Islet precursor cell (in vitro differentiated cells): Measurements from ENCODE around the gene TBC1D17.
A peak's percentile ranks its signal among the peaks of the same experiment; 100 is the strongest.

Source experiments
- DNase-seq: peaks from one replicate; pipeline ENCODE4 v3.0.0-alpha.2; 2018

TBC1D17 gene

DNA sequence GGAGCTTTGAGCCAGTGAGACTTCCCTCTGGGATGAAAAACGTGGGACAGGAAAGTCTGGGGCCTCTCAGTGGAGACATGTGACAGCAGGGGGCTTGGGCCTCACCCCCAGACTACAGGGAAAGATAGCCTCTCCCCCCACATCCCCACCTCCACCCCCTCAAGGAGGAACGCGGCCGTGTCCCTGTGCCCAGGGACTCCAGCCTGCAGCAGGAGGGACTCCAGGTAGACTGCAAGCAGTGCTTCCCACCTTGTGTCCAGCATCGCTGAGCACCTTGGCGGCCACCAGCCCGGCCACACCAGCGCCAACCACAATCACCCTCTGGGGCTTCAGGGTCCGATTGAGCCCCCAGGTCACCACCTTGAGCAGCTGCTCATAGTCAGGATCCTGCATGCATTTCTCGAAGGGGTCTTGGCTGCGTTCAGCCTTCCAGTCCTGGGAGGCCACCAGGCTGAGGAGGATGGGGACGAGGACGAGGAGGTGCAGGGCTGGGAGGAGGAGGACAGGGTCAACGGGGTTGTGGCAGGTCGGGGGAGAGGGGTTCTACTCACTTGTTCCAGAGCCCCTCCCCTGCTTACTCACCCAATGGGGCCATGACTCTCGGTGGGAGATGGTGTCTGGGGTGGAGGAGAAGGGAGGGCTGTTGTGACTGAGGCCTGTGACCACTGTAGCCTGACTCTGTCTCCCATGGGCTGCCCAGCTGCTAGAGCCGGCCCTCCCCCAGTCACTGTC lies 18.2 kb downstream of the TBC1D17 start:
- DNase-seq, result no peak

DNA sequence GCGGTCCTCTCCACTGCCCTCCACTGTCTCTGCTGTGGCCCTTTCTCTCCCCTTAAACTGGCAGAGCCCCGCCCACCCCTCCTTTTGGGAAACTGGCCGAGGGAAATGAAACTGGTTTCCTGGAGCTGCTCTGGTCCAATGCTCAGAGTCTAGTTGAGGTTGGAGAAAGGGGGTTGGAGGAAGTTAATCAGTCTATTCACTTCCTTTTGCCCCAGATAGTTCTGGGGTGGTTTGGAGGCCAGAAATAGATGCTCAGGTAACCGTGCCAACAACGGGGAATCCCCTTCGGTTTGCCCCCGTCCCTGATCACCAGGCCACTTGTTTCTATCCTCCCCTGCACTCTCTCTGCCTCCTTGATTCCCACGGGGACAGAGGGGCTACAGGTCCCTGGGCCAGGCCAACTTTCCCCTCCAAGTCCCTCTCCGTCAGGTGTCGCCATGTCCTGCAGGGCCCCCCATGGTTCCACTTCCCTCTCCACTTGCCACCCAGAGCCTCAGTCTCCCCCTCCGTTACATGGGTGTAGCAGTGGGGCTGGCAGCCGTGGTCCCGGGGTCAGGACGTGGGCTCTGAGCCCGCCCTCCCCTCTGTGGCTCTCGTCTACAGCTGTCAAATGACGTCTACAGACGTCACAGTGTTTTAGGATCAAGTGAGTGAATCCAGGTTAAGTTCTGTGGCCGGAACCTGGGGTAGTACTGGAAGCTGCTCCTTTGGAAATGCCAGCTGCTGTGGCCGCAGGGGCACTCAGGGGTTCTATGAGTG lies 19.5 kb downstream of the TBC1D17 start, which contains the start of gene IL4I1:
Gene IL4I1, minus strand, starts transcription at position 25 of the 759 bp plus-strand sequence. CDS start 727 bp downstream, outside the sequence.
- DNase-seq, result no peak

DNA sequence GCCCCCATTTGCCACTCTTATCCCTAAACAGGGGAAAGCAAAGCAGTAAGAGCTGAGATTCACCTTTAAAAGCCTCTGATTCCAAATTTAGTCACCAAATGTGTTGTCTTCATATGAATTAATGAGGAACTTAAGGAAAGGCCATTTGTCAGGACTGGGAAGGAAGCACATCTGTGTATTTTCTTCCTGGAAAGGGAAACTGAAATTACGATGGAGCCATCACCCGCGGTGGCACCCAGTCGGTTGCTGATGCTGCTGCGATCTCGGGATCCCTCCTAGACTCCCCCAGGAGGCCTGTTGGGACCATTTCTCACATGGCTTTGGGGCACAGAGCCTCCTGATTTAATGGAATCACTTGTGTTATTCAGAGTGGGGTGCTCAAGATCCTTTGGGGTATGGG lies 26.6 kb downstream of the TBC1D17 start:
- no peak for DNase-seq

DNA sequence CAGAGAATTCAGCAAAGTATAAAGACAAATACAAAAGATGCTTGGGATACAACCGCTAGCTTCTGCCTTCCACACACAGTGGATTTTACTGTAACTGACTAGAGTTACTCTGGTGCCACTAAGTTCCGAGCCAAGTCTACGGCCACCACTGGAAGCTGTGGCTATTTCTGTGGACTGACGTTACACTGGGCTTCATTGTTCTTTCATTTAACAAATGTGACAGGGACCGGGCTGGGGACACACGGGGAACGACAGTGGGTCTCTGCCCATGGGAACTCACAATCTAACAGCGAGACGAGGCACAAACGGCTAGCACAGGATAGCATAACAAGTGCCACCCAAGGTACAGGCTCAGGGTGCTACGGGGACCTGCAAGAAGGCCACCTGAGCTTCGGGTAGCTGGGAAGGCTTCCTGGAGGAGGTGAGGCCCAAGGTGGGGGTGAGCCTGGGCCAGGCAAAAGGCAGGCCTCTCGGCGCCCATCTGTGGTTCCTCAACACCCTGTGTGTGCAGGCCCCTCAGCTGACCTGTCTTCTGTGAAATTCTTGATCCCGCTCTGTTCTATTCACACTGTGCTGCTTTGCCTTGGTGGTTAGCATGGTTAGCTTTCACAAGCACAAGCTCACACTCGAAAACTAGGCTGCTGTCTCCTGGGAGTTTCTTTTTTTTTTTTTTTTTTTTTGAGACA lies 29.5 kb downstream of the TBC1D17 start:
- DNase-seq, result no peak

DNA sequence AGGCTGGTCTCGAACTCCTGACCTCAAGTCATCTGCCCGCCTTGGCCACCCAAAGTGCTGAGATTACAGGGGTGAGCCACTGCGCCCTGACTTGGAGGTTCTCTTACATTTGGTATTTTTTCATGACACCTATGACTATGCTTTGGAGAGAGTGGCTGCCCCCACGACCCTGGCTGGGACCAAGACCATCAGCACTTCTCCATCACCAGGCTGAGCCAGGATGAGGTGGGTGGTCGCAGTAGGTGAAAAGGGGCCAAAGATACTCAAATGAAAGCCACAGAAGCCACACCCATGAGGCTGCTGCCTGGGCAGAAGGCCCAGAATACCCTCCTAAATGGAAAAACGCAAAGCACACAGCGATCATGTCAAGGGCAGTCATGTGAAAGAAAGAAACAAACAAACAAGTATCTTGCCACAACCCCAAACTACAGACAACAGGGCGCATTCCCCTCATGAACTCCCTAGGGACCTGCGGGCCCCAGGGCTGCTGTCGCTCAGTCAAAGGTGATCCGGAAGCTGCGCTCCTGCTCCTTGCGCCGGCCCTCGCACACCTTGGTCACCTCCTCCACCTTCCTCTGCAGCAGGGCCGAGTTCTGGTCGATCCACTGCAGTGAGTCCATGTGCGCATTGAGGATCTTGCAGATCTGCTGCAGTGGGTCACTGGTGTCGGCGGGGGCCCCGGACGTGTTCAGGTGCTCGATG lies 30.4 kb downstream of the TBC1D17 start:
- DNase-seq, result no peak

DNA sequence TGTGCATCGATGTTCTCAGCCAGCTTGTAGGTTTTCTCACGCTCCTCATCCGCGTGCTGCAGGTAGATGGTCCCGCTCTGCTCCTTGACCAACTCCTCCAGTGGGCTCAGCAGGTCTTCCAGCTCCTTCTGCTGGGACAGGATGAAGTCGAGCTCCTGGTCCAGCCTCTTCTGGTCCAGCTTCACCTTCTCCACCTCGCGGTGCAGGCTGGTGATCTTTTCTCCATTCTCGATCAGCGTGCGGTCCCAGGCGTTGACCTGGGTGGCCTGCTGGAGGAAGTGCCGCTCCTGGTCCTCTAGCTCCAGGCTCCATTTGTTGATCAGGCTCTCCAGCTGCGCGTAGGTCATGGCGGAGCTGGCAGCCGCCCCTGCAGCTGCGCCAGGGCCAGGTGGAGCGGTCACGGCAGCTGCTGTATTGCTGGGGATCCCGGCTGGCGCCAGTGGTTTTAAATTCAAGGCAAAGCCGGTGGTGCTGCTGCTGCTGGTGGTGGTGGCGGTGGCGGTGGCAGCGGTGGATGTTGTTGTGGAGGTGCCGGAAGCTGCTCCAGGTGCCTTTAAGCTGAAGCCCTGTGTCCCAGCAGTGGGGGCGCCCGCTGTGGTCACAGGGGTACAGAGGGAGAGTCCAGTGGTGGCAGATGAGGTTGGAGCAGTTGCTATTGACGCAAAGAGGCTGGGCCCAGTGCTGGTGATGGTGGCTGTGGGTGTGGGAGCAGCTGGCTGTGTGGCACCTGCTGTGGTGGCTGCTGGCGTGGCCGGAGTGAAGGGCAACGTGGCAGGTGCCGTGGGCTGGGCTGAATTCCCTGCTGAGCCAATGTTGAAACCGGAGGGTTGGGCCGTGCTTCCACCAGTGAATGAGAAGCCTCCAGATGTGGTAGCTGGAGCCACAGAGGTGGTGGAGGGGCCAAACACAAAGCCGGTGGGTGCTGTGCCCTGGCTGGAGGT lies 31.2 kb downstream of the TBC1D17 start:
- DNase-seq, result no peak

DNA sequence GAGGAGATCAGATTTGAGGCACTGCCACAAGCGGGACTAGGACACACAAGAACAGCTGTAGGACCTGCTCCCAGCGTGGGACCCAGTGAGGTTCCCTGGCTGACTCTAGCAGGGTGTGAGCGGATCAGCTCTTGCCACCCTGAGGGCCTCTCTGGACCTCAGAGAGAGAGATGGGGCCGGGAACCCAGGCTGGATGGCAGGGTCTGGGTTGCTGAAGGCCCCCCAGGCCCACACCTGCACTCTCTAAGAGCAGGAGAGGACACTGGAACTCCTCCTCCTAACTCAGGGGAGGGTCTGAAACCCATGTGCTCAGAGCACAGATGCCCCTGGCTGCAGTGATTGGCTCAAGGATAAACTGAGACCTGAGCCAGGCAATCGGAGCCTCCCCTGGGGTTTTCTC lies 32.7 kb downstream of the TBC1D17 start:
- no peak for DNase-seq

DNA sequence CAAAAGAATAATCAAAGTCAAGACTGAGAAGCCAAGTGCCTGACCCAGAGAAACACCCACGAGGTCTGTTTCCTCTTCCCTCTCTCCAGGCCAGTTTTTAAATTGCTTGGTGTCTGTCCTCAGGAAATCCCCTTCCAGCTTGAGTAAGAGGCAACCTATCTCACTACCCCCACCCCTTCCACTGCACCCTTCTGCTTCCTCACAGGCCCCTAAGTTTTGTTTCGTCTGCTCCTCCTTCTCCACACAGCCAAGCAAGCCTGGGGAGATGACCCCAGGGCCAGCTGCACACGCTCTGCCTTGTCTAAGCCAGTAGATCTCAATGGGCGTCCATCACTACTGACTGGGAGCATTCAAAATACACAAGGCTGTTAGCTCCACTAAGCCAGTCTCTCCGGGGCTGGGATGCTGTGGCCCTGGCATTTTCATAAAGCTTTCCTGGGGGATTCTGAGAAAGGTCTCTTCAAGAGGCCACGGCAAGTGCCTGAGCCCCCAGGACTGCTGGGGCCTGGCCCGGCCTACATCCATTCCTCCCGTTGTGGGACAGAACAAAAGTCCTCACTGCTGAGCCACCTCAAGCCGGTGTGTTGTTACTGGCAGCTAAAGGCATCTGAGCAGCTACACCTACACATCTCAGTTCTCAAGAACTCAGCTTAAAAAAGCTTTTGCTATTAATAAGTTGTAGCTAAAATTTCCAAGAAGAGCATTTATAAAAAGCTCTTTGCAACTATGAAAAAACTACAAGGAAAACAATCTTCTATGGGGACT lies 34.1 kb downstream of the TBC1D17 start:
- no peak for DNase-seq

DNA sequence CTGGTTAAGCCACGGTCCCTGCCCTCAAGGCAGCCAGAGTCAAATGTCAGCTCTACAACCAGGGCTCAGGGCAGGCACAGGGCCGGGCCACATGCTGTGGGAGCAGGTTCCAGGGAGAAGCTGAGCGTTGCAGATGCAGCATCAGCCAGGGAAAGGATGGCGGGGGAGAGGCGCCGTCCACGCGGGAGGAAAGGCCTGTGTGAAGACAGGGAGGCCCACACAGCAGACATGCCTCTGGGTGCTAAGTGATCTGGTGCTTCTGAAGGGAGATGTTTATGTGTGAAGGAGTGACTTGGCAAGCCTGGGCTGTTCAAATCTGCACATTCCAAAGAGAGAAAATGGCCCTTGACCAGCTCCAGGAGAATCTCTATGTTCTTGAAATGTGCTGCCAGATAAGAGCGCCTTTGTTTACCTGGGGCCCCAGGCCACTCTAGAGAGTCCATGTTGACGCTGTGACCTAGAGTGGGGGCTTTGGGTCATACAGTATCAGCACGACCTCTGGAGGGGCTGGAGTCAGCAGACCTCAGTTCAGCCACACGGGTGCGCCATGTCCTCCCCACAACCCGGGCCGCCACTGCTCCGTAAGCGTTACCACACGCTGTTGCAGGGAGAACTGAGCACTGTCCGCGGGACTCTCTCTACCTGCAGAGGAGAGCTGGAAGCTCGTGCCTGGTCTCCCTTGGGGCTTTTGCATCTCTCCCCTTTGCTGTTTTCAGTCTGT lies 35.6 kb downstream of the TBC1D17 start:
- DNase-seq, result peak; percentile 71

DNA sequence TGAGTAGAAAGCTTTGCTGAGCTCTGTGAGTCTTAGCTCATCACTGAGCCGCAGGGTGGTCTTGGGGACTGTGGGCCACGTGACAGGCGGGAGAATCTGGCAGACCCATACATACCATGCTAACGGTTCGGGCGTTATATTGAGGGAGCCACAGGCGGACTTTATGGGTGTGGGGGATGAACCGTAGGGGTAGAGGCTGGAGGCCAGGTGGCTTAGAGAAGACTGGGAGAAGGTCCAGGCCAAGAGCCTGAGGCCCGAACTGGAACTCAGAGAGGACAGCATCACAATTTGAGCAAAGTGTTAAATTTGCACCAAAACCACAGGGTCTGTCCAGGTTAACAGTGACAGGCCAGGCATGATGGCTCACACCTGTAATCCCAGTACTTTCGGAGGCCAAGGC lies 36.2 kb downstream of the TBC1D17 start:
- no peak for DNase-seq

DNA sequence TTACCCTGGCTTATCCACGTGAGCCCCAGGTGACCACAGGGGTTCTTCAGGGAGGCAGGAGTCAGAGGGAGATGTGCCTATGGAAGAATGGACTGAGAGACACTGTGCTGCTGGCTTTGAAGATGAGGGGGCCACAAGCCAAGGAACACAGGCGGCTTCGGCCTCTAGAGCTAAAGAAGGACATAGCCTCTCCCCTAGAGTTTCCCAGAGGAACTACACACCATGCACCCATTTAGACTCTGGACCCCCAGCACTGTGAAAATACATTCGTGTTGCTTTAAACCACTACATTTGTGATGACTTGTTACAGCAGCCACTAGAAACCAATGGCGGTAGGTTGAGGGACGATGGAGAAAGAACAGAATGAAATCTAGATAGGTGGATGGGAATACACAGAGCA lies 37.8 kb downstream of the TBC1D17 start:
- DNase-seq, result no peak

DNA sequence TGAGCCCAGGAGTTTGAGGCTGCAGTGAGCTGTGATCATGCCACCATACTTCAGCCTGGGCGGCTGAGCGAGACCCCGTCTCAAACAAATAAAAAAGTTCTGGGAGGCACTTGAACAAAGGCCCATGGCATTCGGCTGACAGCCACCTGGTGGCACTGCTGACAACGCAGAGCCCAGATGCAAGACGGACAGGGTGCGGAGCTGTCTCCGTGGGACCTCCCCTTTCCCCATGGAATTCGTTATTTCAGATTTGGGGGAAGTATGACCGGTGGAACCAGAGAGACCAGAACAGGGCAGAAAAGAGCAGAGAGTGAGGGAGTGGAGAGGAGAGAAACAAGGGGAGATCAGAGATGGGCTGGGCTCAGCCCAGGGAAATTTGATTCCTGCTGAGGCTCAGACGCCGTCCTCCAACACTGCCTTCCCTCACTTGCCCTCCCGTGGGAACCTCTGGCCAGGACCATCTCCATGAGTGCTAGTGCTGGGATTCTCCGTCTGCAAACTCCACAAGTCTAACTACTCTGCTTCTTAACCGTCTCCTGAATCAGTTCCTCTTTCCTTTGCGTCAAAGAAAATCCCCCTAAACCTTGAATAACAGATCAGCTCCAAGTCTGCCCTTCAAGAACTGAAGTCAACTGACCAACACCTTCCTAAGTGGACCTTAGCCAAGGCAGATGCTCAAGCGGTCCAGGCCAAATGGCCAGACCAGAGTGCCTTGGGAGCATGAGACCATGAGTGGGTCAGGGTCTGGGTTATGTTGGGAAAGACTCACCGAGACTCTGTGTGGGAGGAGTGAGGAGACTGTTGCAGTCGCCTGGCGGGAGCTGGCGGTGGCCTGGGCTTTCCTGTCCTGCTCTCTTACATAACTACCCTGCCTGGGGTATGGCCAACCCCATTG lies 39.6 kb downstream of the TBC1D17 start:
- DNase-seq, result no peak

DNA sequence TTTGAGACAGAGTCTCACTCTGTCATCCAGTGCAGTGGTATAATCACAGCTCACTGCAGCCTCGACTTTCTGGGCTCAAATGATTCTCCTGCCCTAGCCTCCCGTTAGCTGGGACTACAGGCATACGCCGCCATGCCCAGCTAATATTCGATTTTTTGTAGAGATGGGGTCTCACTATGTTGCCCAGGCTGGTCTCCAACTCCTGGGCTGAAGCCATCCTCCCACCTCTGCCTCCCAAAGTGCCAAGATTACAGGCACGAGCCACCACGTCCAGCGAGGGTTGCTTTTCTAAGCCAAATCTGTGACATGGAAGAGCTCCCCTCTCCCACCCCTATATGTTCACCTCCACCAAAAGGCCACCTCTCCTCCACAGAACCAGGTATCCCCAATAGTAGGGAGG lies 40.6 kb downstream of the TBC1D17 start:
- no peak for DNase-seq

DNA sequence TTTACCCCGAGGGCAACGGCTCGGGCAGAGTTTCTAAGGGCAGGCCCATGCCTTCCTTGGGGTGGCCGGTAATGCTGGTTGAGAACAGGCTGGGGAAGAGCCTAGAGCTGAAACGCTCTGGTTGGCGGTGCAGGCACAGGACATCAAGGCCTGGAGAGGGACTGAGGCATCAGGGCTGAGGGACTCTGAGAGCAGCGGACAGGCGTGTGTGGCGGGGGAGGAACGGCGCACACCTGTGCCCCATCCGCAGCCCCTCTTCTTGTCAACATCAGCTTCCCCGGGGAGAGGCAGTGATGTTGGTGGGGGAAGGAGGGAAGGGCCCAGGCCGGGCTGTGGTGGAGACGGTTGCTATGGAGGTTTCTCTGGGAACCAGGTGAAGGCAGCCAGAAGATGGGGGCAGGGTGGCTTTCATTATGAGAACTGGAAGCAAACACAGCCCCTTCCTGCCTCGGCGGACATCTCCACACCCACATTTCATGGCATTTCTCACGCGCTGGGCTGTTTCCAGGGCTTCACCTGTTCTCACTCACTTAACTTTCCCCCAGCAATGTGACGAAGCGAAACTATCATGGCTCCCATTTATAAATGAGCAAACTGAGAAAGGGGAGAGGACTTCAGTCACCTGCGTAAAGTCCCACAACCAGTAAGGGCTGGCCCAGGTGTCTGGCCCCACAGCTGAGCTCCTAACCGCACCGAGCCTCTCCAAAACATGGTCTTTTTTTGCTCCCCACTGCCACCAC lies 43.3 kb downstream of the TBC1D17 start:
- DNase-seq, result no peak

DNA sequence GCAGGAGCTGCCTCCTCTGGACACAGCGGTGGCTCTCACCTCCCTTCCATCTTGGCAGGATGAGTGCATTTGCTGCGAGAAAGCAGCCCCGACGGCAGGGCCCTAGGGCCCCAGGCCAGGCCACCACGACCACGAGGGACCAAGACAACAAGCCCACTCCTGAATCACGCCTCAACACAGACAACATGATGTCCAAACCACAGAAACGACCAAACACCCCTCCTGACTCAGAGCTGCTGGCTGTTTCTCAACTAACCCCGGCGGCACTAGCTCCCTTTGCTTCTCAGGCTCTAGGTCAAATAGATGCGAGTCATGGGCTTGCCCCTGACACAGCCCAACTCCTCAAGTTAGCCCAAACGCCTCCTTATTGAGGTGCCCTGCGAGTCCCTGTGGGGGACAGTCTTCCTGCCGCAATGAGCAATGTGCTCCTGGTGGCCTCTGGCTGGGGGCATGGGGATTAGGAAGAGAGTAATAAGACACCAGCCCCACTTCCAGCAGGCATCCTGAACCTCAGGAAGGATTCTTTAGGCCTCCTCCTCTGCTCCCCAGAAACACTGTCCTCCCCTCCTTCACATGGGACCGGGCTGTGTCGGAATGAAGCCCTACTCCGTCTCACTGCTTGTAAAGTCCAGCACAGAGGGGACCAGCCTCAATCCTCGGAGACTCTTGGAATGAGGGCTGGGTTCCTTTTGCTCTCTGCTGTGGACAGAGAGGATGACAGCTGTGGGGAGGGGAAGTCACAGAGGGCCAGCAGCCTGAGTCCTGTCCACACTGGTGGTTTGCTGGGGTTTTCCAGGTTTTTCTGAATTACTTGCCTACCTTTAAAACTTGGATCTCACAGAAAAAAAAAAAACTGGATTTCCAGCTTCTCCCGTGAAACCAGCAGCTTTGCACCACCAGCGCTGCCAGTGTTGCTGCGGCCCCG lies 44.6 kb downstream of the TBC1D17 start:
- DNase-seq, result no peak

DNA sequence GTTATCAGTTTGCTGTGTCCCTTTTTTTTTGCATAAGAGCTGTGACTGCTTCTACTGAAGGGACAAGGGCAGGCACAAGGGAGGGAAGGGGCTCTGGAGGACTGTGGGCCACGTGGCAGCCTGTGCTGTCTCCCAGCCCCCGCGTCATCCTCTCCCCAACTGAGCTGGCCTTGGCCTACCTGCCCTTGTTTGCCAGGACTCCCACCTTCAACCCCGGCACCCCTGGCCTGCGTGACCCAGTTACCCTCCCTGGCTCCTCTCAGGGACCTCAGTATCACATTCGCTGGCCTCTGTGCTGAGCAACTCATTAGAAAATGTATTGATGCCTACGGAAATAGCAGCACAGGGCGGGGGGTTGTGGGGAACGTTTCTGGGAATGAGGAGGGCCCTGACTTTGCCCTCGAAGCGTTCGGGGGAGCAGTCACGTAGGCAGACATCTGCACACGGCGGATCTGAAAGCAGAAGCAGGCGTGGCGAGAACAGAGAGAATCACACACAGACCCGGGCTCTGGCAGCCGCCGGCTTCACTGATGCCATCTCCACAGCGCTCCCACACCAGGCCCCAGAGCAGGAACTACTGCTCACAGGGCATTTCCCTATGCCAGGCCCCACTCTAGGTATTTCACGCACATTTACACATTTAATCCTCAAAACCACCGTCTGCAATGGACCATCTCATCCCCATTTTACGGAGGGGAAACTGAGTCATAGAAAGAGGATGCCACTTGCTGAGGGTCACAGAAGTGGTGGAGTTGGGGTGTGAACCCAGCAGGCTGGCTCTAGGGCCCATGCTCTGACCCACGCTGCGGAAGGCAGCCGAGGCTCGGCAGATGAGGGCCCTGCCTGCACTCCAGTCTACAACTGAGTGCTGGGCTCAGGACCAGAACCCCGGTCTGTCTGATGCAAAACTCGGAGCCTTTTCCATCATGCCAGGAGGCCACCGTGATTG lies 45.8 kb downstream of the TBC1D17 start:
- DNase-seq, result no peak
